Trophoblast cell (in vitro differentiated cells and primary cell): ENCODE results near the gene KLF15. TPM values are rescaled to one million over a fixed set of nuclear protein-coding genes. Genes with fewer than 3 reads are reported as not detected.
A peak's percentile ranks its signal among the peaks of the same experiment; 100 is the strongest.

ENCODE experiments used
- DNase-seq, 2 donors: peaks; one replicate each; pipeline ENCODE4 v3.0.0-alpha.2; 2016
- H2AFZ ChIP-seq: 2 replicates; pipeline ENCODE4 v1.6.1; 2013; ENCODE audit warnings: low read length, moderate library complexity, mild to moderate bottlenecking; ENCODE audit not compliant: insufficient read depth, poor library complexity
- H2AK5ac ChIP-seq: 2 replicates; pipeline ENCODE4 v1.6.1; 2013; ENCODE audit warnings: mild to moderate bottlenecking, low read length
- H2BK120ac ChIP-seq: 2 replicates; pipeline ENCODE4 v1.6.1; 2013; ENCODE audit warnings: low read length, mild to moderate bottlenecking, moderate library complexity; ENCODE audit not compliant: insufficient read depth, poor library complexity
- H2BK12ac ChIP-seq: 2 replicates; pipeline ENCODE4 v1.6.1; 2013; ENCODE audit warnings: mild to moderate bottlenecking, low read length, moderate library complexity
- H2BK5ac ChIP-seq: 2 replicates; pipeline ENCODE4 v1.6.1; 2013; ENCODE audit warnings: low read length, low read depth, moderate library complexity, mild to moderate bottlenecking; ENCODE audit not compliant: poor library complexity
- H3K14ac ChIP-seq: 2 replicates; pipeline ENCODE4 v1.6.1; 2013; ENCODE audit warnings: mild to moderate bottlenecking, low read length
- H3K18ac ChIP-seq: 2 replicates; pipeline ENCODE4 v1.6.1; 2013; ENCODE audit warnings: mild to moderate bottlenecking, low read length
- H3K23ac ChIP-seq: 2 replicates; pipeline ENCODE4 v1.6.1; 2013; ENCODE audit warnings: low read length
- H3K27ac ChIP-seq: 2 replicates; pipeline ENCODE4 v1.5.1; 2013; ENCODE audit warnings: low read depth, mild to moderate bottlenecking, inconsistent platforms, low read length, moderate library complexity
- H3K27me3 ChIP-seq: 2 replicates; pipeline ENCODE4 v1.6.1; 2013; ENCODE audit warnings: inconsistent platforms, mild to moderate bottlenecking, low read length, moderate library complexity; ENCODE audit not compliant: insufficient read depth
- H3K36me3 ChIP-seq, 2 experiments: 1 replicate in 1 of 2; 2 replicates in 1 of 2; pipeline ENCODE4 v1.6.1; 2013; ENCODE audit warnings: low read length in 2 of 2, mild to moderate bottlenecking in 2 of 2, moderate library complexity in 1 of 2; ENCODE audit not compliant: insufficient read depth in 2 of 2, control insufficient read depth in 1 of 2
- H3K4ac ChIP-seq: 2 replicates; pipeline ENCODE4 v1.6.1; 2013; ENCODE audit warnings: low read depth, mild to moderate bottlenecking, low read length, moderate library complexity
- H3K4me1 ChIP-seq, 2 experiments: 1 replicate in 1 of 2; 2 replicates in 1 of 2; pipeline ENCODE4 v1.6.1; 2013; ENCODE audit warnings: low read length in 2 of 2, mild to moderate bottlenecking in 2 of 2, moderate library complexity in 1 of 2; ENCODE audit not compliant: insufficient read depth in 2 of 2, control insufficient read depth in 1 of 2
- H3K4me2 ChIP-seq: 2 replicates; pipeline ENCODE4 v1.6.1; 2013; ENCODE audit warnings: inconsistent platforms, mild to moderate bottlenecking, low read length, moderate library complexity
- H3K4me3 ChIP-seq: 2 replicates; pipeline ENCODE4 v1.5.1; 2013; ENCODE audit warnings: mild to moderate bottlenecking, low read depth, low read length, inconsistent platforms
- H3K79me1 ChIP-seq: one replicate; pipeline ENCODE4 v1.6.1; 2013; ENCODE audit warnings: low read length
- H3K79me2 ChIP-seq: 2 replicates; pipeline ENCODE4 v1.6.1; 2013; ENCODE audit warnings: low read length, mild to moderate bottlenecking; ENCODE audit not compliant: control insufficient read depth, insufficient read depth, poor library complexity
- H3K9ac ChIP-seq: 2 replicates; pipeline ENCODE4 v1.6.1; 2013; ENCODE audit warnings: mild to moderate bottlenecking, low read length
- H3K9me3 ChIP-seq: 2 replicates; pipeline ENCODE4 v1.6.1; 2013; ENCODE audit warnings: low read depth, mild to moderate bottlenecking, control low read depth, inconsistent platforms, low read length; ENCODE audit not compliant: insufficient read depth
- H4K12ac ChIP-seq: 2 replicates; pipeline ENCODE4 v1.6.1; 2013; ENCODE audit warnings: low read depth, mild to moderate bottlenecking, low read length, moderate library complexity
- H4K8ac ChIP-seq: 2 replicates; pipeline ENCODE4 v1.6.1; 2013; ENCODE audit warnings: low read depth, mild to moderate bottlenecking, low read length, moderate library complexity
- H4K91ac ChIP-seq: one replicate; pipeline ENCODE4 v1.6.1; 2013; ENCODE audit warnings: low read depth, mild to moderate bottlenecking, low read length, moderate library complexity
- WGBS: extraction: QIAGEN DNeasy Blood & Tissue Kit; methylation state at CpG from one replicate; pipeline ENCODE4 v1.1.7; 2013; ENCODE audit warnings: missing lambda C conversion rate; ENCODE audit not compliant: insufficient read length, insufficient coverage; ENCODE audit errors: extremely low coverage; 5-methylcytosine and 5-hydroxymethylcytosine counted together
- polyA plus RNA-seq: library from polyadenylated mRNA; stranded (reverse); fragments of 200-250 nt; gene quantifications from 2 replicates; pipeline ENCODE4 v1.2.3, GENCODE V29; 2013

KLF15 gene
- 1.4 and 1.8 TPM in 2 replicates for polyA plus RNA-seq

- Histone ChIP-seq H3K27me3 (peaks cover 10% of the 10 kb centered on the region), H3K27ac (no peak within 1 kb of the TSS), H3K9me3 (peaks cover 4% of the 10 kb centered on the region), H3K4me2 (peak within 1 kb of the TSS; percentile 93), H3K23ac (no peak within 1 kb of the TSS), H3K9ac (no peak within 1 kb of the TSS), H3K18ac (peak within 1 kb of the TSS; percentile 14), H2BK120ac (no peak within 1 kb of the TSS), H3K36me3 (no peaks in the 10 kb centered on the region), H3K4ac (no peak within 1 kb of the TSS), H3K4me1 (peaks cover 7 to 8% of the 10 kb centered on the region in 2 experiments), H4K8ac (no peak within 1 kb of the TSS), H3K4me3 (peak within 1 kb of the TSS; percentile 76), H3K14ac (peak within 1 kb of the TSS; percentile 43), H4K12ac (no peak within 1 kb of the TSS), H2AK5ac (no peak within 1 kb of the TSS), H4K91ac (peak within 1 kb of the TSS; percentile 21), H2AFZ (peak within 1 kb of the TSS; percentile 86), H3K79me1 (no peaks in the 10 kb centered on the region), H2BK12ac (no peak within 1 kb of the TSS), H3K79me2 (no peaks in the 10 kb centered on the region), H2BK5ac (no peak within 1 kb of the TSS)
- no CpG with 5 or more reads among the region's 86 CpGs for WGBS
- peak; percentile 86 to 94 for DNase-seq
These were observed at the start of gene KLF15 for GRCh38 chr3:126357295-126358037. TSS of gene KLF15 (minus strand) at chr3:126357408. CDS start at chr3:126352922, 4,486 bp downstream.

- no peak for DNase-seq
- Histone ChIP-seq H3K14ac (no peak overlapping the region), H2BK5ac (no peak overlapping the region), H2AK5ac (no peak overlapping the region), H3K23ac (no peak overlapping the region), H3K4me2 (no peak overlapping the region), H2AFZ (no peak overlapping the region), H3K9ac (no peak overlapping the region), H3K79me1 (no peaks in the 10 kb centered on the region), H4K8ac (no peak overlapping the region), H3K27ac (no peak overlapping the region), H3K4ac (no peak overlapping the region), H3K4me3 (no peak overlapping the region), H3K18ac (no peak overlapping the region), H3K9me3 (peaks cover 2% of the 10 kb centered on the region), H3K36me3 (no peaks in the 10 kb centered on the region), H2BK120ac (no peak overlapping the region), H4K91ac (no peak overlapping the region), H4K12ac (no peak overlapping the region), H2BK12ac (no peak overlapping the region), H3K27me3 (no peaks in the 10 kb centered on the region), H3K4me1 (no peaks in the 10 kb centered on the region), H3K79me2 (no peaks in the 10 kb centered on the region)
- WGBS = no CpG with 5 or more reads among the region's 15 CpGs
These were observed 49.4 kb upstream of the KLF15 start for GRCh38 chr3:126406389-126407296.

GRCh38 chr3:126402666-126403302, 45.6 kb upstream of the KLF15 start:
- WGBS = no CpG with 5 or more reads among the region's 12 CpGs
- H2AK5ac ChIP-seq = no peak overlapping the region
- no peak for DNase-seq

GRCh38 chr3:126402178-126402577, 45.0 kb upstream of the KLF15 start:
- Histone ChIP-seq H4K12ac (no peak overlapping the region), H2BK12ac (no peak overlapping the region), H3K27me3 (no peaks in the 10 kb centered on the region), H3K14ac (no peak overlapping the region), H3K79me2 (no peaks in the 10 kb centered on the region), H3K36me3 (no peaks in the 10 kb centered on the region), H3K18ac (no peak overlapping the region), H4K8ac (no peak overlapping the region), H3K9me3 (no peaks in the 10 kb centered on the region), H2AK5ac (no peak overlapping the region), H2AFZ (no peak overlapping the region), H3K4ac (no peak overlapping the region), H4K91ac (no peak overlapping the region), H3K27ac (no peak overlapping the region), H3K23ac (no peak overlapping the region), H3K4me2 (no peak overlapping the region), H2BK120ac (no peak overlapping the region), H3K4me1 (no peaks in the 10 kb centered on the region), H3K4me3 (no peak overlapping the region), H3K9ac (no peak overlapping the region), H3K79me1 (no peaks in the 10 kb centered on the region), H2BK5ac (no peak overlapping the region)
- no peak for DNase-seq
- WGBS = no CpG with 5 or more reads among the region's 6 CpGs

More at GRCh38 chr3:126402666-126403302, 45.6 kb upstream of the KLF15 start:
- Histone ChIP-seq H3K23ac (no peak overlapping the region), H2AFZ (no peak overlapping the region), H3K9me3 (peaks cover 2% of the 10 kb centered on the region), H2BK5ac (no peak overlapping the region), H3K4me2 (no peak overlapping the region), H2BK120ac (no peak overlapping the region), H3K4me3 (no peak overlapping the region), H4K91ac (no peak overlapping the region), H3K27ac (no peak overlapping the region), H3K4me1 (no peaks in the 10 kb centered on the region), H3K36me3 (no peaks in the 10 kb centered on the region), H4K8ac (no peak overlapping the region), H2BK12ac (no peak overlapping the region), H3K18ac (no peak overlapping the region), H3K79me1 (no peaks in the 10 kb centered on the region), H3K4ac (no peak overlapping the region), H3K9ac (no peak overlapping the region), H3K14ac (no peak overlapping the region), H3K27me3 (no peaks in the 10 kb centered on the region), H4K12ac (no peak overlapping the region), H3K79me2 (no peaks in the 10 kb centered on the region)
